GM21360 (cell line): Measurements from ENCODE around the gene KRTAP12-3.

Experiments used
- ATAC-seq: cut with Tn5 transposase; IDR thresholded peaks from one replicate; pipeline ENCODE4 v1.9.1; 2021; ENCODE audit warnings: mild to moderate bottlenecking, moderate library complexity; ENCODE audit not compliant: unreplicated experiment

Gene KRTAP12-3

DNA sequence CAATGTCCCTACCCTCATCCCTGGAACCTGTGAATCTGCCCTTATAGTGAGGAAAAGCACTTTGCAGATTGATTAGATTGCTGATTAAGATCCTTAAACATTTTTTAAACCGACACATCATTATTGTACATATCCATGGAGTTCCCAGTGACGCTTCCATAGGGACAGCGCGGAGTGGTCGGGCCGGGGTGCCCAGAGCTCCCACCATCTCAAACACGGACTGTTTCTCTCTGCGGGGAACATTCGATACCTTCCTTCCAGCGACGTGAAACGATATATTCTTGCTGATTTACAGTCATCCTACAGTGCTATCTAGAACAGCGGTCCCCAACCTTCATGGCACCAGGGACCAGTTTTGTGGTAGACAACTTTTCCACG is 43.3 kb downstream of the KRTAP12-3 start:
- ATAC-seq: no peak

DNA sequence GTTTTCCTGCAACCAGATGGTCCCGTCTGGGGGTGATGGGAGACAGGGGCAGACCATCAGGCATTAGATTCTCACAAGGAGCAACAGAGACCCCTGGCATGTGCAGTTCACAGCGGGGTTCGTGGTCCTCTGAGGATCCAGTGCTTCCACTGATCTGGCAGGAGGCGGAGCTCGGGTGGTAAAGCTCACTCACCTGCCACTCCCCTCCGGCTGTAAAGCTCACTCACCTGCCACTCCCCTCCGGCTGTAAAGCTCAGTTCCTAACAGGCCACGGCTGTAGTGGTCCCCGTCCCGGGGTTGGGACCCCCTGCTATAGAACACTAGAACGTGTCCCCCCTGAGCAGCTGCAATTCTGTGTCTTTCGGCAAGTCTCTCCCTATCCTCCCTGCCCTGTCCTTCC is 43.8 kb downstream of the KRTAP12-3 start:
- no peak for ATAC-seq

DNA sequence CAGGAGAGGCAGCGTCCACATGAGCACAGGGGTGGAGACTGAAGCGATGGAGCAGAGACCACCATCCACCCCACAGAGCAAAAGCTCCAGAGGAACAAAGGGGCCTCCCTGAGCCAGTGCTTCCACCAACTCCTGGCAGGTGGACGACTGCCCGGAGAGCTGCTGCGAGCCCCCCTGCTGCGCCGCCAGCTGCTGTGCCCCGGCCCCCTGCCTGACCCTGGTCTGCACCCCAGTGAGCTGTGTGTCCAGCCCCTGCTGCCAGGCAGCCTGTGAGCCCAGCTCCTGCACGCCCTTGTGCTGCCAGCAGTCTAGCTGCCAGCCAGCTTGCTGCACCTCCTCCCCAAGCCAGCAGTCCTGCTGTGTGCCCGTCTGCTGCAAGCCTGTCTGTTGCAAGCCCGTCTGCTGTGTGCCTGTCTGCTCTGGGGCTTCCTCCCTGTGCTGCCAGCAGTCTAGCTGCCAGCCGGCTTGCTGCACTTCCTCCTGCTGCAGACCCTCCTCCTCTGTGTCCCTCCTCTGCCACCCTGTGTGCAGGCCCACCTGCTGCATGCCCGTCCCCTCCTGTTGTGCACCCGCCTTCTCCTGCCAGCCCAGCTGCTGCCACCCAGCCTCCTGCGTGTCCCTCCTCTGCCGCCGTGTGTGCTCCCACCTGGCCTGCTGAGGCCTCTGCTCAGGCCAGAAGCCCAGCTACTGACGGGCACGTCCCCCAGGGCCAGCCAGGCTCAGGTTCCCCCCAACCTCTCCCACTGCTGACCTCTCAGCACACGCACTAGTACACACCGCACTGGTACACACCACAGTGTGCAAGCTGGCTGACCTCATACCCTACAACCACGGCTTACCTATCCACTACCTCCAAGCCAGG is 44.6 kb downstream of the KRTAP12-3 start:
- no peak for ATAC-seq

DNA sequence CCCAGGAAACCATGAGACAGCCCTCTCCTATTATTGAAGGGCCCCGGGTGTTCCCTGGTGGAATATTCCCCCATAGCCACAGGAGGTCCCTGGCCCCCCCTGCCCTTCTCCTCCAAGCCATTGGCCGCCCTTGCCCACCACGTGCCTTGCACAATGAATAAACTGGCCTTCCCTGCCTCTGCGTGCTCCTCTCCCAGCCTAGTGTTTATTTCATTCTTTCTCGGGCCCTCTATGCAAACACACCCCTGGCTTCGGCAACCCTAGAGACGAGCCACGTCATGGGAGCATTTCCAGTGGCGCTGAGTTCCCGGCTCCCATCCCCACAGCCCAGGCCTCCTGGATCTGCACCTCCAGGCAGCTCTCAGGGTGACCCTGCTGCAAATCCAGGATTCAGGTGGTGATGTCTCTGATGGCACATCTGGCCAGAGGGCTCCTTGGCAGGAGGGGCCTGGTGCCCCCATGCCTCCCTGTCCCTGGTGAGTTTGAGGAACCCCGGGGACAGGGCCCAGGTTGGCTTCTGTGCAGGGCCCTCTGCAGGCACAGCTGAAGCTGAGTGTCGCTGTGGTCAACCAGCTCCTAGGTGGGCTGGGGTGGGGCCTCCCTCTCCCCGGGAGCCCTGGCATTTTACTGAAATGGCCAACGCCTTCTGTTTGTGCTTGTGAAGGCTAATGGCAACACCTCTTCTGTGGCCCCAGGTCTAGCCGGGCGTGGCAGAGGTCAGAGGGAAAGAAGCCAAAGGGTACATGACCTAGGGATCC is 45.4 kb downstream of the KRTAP12-3 start:
- no peak for ATAC-seq

DNA sequence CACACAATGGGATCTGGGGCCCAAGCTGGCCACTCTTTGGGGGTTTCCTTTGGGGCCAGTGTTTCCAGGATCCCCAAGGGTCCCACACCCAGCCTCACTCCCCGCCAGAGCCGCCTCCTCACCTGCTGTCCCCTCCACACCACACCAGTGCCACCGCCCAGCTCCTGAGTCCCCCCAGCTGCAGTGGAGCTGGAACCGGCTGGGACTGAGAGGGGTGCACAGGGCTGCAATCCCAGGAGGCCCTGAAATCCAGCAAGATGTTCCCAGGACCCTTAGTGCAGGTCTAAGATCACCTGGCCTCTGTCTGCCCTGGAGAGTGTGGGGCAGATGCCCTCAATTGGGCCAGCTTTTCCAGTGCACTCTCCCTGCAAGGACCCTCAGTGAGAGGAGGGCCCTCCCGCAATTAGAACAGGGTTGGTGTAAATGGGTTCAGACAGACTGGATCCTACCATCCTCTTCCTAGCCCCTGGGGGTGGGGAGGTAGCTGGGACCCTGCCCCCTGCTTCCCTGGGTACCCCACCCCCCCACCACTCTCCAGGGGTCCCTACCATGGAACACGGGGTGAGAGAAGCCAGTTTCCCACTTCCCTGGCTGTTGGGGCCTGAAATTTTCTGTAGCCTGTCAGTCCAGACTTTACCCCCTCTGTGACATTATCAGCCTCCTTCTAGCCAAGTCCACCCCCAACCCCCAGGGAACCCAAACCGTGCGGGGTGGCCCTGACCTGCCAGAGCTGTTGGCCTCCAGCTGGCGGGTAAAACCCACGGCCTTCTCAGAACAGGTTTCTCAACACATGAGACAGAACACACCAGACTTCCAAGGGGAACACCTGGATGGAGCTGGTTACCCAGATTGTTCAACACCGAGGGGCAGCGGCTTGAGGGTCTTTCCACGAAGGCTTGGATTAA is 46.3 kb downstream of the KRTAP12-3 start:
- no peak for ATAC-seq

DNA sequence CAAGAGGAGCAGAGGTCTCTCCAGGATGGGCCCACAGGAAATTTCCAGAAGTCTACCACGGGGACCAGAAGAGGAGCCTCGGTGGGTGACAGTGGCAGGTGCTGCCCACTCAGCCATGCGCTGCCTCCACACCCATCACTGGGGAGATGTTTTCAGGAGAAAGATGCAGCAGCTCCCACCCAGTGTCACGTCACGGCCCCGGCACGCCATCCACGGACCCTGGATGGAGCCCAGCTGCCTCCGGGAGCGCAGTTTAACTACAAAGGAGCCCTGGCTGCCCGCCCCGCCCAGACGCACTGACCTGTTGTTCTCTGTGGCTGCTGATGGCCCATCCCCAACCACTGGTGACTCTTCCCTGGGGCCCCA is 46.9 kb downstream of the KRTAP12-3 start:
- no peak for ATAC-seq

DNA sequence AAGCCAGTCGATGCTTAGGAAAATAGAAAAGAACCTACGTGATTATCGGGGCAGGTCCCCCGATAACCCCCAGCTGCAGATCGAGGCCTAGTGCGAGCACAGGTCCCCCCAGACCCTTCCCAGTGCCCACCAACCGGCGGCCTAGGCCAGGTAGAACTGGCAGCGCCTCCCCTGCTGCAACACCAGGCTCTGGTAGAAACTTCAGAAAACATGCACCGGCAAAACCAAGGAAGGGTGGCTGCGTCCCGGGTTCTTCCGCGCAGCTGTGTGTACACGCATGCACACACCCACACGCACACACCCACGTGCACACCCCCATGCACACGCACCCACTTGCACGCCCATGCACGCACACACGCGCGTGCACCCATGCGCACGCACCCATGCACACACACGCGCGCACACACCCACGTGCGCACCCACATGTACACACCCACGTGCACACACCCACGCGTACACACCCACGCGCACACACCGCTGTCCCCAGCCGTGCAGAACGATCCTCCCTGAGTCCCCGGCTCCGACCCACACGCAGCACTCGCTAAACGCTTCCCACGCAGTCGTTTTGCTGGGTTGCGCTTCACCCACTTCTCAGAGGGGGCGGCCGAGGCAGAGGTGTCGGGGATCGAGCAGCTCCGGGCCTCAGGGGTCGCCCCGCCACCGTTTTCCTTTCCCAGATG is 48.4 kb downstream of the KRTAP12-3 start:
- no peak for ATAC-seq

DNA sequence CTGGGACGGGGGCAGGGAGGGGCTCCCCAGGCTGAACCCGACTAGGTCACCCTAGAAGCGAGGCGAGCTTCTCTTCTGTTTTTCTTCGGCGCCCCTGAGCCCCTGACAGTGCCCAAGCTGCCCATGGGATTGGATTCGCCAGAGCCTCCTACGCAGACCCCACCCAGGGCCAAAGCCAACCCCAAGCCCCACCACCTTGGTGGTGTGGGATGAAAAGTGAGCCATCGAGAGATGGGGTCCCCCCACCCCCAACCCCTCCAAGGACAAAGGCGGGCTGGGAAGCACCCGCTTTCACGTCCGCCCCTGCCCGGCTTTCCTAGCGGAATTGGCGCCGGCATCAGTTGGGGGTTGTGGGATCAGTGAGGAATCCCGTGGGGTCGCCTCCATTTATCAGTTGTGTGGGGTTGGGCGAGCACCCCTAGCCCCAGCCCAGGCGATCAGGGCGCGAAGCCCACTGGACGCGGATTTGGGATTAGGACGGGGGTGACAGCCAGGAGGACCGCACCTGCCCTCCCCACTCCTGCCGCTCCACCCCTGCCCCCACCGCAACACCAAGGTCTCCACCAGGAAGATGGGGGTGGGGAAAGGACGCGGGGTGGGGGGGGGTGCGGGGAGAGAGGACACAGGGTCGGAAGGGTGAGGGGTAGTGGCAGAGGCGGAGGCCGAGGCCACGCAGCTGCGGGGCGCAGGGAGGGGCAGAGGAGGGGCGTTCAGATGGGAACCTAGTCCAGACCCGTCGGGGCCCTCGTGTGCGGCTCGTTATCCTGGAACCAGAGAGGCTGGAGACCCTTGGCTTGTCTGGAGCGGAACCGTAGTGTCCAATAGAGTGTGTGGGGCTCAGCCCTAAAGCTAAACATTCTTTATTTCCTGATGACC is 49.2 kb downstream of the KRTAP12-3 start:
- no peak for ATAC-seq
